ENCODE measurements around the gene HDAC4. TPM values are rescaled to one million over a fixed set of nuclear protein-coding genes. Genes with fewer than 3 reads are reported as not detected.

Gene HDAC4
- total and polyA plus RNA-seq, 9 of the 15 experiments (the other 6 are each of a cell fraction or from before 2014, with no cell fraction given), result 0.11 to 20.2 (median 4.0) TPM

GRCh38 chr2:239401881-239402233, 1.0 kb upstream of the HDAC4 start (continued):
- peak; percentile 87 for TF ChIP-seq MGA (IDR thresholded peaks at IDR 0.05)
- no peak for TF ChIP-seq CC2D1A (IDR thresholded peaks at IDR 0.05)
- TF ChIP-seq POLR2H (tag; IDR thresholded peaks at IDR 0.05; ENCODE audit: low read depth), result peak; percentile 43; the same call in 1 of the 2 replicates
- TF ChIP-seq GTF2E2 (tag; IDR thresholded peaks at IDR 0.05), result peak; percentile 61; the same call in 1 of the 2 replicates
- peak; percentile 15; the same call in 1 of the 2 replicates for TF ChIP-seq ZNF224 (CRISPR knock-in tag; IDR thresholded peaks at IDR 0.05)
- no peak for TF ChIP-seq ELF4 (CRISPR knock-in tag; IDR thresholded peaks at IDR 0.05)
- TF ChIP-seq KDM1A (IDR thresholded peaks at IDR 0.05), result no peak
- no peak for TF ChIP-seq ZNF23 (CRISPR knock-in tag; IDR thresholded peaks at IDR 0.05)
- no peak for TF ChIP-seq ZNF655 (CRISPR knock-in tag; IDR thresholded peaks at IDR 0.05)
- TF ChIP-seq TSHZ1 (CRISPR knock-in tag; IDR thresholded peaks at IDR 0.05), result no peak
- TF ChIP-seq ETV1 (tag; conservative IDR thresholded peaks at IDR 0.05; ENCODE audit: low read depth), result 0 out of 2 replicates have a peak, but pooled peaks have one; percentile 24
- TF ChIP-seq SMARCE1 (IDR thresholded peaks at IDR 0.05), result no peak
- TF ChIP-seq SIRT6 (IDR thresholded peaks at IDR 0.05; ENCODE audit: low read depth, low read length), result no peak
- no peak for TF ChIP-seq XRCC3 (IDR thresholded peaks at IDR 0.05)
